HCT116 (cell line): ENCODE results near the gene CXorf49. TPM values are rescaled to one million over a fixed set of nuclear protein-coding genes. Genes with fewer than 3 reads are reported as not detected.

ENCODE experiments used
- ATAC-seq: fragments of 200-7000 bp; cut with Tn5 transposase; 2 replicates; pipeline ENCODE4 v1.9.1; 2020; ENCODE audit warnings: mild to moderate bottlenecking, moderate library complexity
- BruUV-seq: library from RNA; stranded (reverse); fragments of 400-500 nt; replicated peaks from 2 replicates; lab custom pipeline; 2021; lab: Mats Ljungman, UMichigan
- CTCF ChIA-PET: fragments of 300-600 bp; sonication (Branson Sonifier 250); formaldehyde crosslinking; loops from one replicate; lab custom pipeline; 2021; ENCODE audit warnings: antibody characterized with exemption; lab: Charles Lee
- POLR2A ChIA-PET: fragments of 300-600, 350-600 bp; sonication (Branson Sonifier 250); formaldehyde crosslinking; loops from one replicate; lab custom pipeline; 2021; ENCODE audit warnings: antibody characterized with exemption; lab: Charles Lee
- RAD21 ChIA-PET, 2 experiments: fragments of 300-600 bp; sonication (Branson Sonifier 250); formaldehyde crosslinking; loops; one replicate each; lab custom pipeline; 2023; ENCODE audit warnings: low total read pairs in 2 of 2; ENCODE audit not compliant: uncharacterized antibody in 2 of 2, unreplicated experiment in 2 of 2, low non-redundant PET in 1 of 2; lab: Charles Lee
- DNase-seq: peaks from one replicate; pipeline ENCODE4 v3.0.0-alpha.2; 2010; ENCODE audit warnings: low read depth, low spot score
- H2AFZ ChIP-seq: fragments of 200-600 bp; shearing (Covaris generic), sonication (generic); 2 replicates; pipeline ENCODE4 v1.6.1; 2017; ENCODE audit warnings: low read depth, mixed run types, mixed read lengths, antibody characterized with exemption, low read length; ENCODE audit not compliant: poor library complexity, severe bottlenecking
- H3K27ac ChIP-seq: 2 replicates; pipeline ENCODE4 v1.5.1; 2012; ENCODE audit warnings: low read depth, low read length
- H3K27me3 ChIP-seq: fragments of 200-600 bp; sonication (generic); 2 replicates; pipeline ENCODE4 v1.6.1; 2016; ENCODE audit warnings: mixed run types, low read length, mixed read lengths; ENCODE audit not compliant: insufficient read depth
- H3K36me3 ChIP-seq, 2 experiments: fragments of 200-500 bp in 1 of 2; fragments of 200-600 bp in 1 of 2; sonication (Bioruptor generic) in 1 of 2; sonication (generic) in 1 of 2; 2 replicates each; pipeline versions ENCODE4 v1.5.1 to v1.6.1; 2014 to 2016; ENCODE audit warnings: low read length in 2 of 2, inconsistent platforms in 1 of 2, mixed read lengths in 1 of 2, mixed run types in 1 of 2; ENCODE audit not compliant: insufficient read depth in 2 of 2, control insufficient read depth in 1 of 2
- H3K4me1 ChIP-seq, 2 experiments: fragments of 200-600 bp in 1 of 2; sonication (generic) in 1 of 2; 2 replicates each; pipeline versions ENCODE4 v1.5.1 to v1.6.1; 2012 to 2017; ENCODE audit warnings: low read length in 2 of 2, inconsistent platforms in 1 of 2, mild to moderate bottlenecking in 1 of 2, mixed read lengths in 1 of 2, mixed run types in 1 of 2, moderate library complexity in 1 of 2; ENCODE audit not compliant: insufficient read depth in 2 of 2, control insufficient read depth in 1 of 2
- H3K4me2 ChIP-seq: fragments of 200-600 bp; sonication (generic); 2 replicates; pipeline ENCODE4 v1.6.1; 2017; ENCODE audit warnings: mixed run types, low read length, mixed read lengths
- H3K4me3 ChIP-seq, 2 experiments: fragments of 200-600 bp in 1 of 2; sonication (generic) in 1 of 2; replicated peaks in 1 of 2; 2 replicates each; pipeline ENCODE4 v1.5.1; 2011 to 2016; ENCODE audit warnings: low read length in 2 of 2, control low read depth in 1 of 2, low read depth in 1 of 2, mild to moderate bottlenecking in 1 of 2, mixed read lengths in 1 of 2, mixed run types in 1 of 2
- H3K79me2 ChIP-seq: fragments of 200-600 bp; sonication (generic); 2 replicates; pipeline ENCODE4 v1.6.1; 2017; ENCODE audit warnings: mild to moderate bottlenecking, mixed run types, low read length, moderate library complexity, mixed read lengths; ENCODE audit not compliant: insufficient read depth
- H3K9ac ChIP-seq: fragments of 200-600 bp; sonication (generic); 2 replicates; pipeline ENCODE4 v1.6.1; 2016; ENCODE audit warnings: low read length, mixed read lengths
- H3K9me2 ChIP-seq: fragments of 200-600 bp; sonication (generic), shearing (Covaris generic); 2 replicates; pipeline ENCODE4 v1.6.1; 2017; ENCODE audit warnings: mixed run types, mild to moderate bottlenecking, moderate library complexity; ENCODE audit not compliant: insufficient read depth
- H3K9me3 ChIP-seq, 2 experiments: fragments of 200-500 bp in 1 of 2; fragments of 200-600 bp in 1 of 2; sonication (Bioruptor generic) in 1 of 2; sonication (generic) in 1 of 2; 2 replicates each; pipeline ENCODE4 v1.6.1; 2014 to 2017; ENCODE audit warnings: low read length in 2 of 2, mixed read lengths in 2 of 2, inconsistent platforms in 1 of 2, low read depth in 1 of 2, mild to moderate bottlenecking in 1 of 2, mixed run types in 1 of 2, moderate library complexity in 1 of 2; ENCODE audit not compliant: control insufficient read depth in 1 of 2, insufficient read depth in 1 of 2
- H4K20me1 ChIP-seq: fragments of 200-600 bp; sonication (generic), shearing (Covaris generic); 2 replicates; pipeline ENCODE4 v1.6.1; 2017; ENCODE audit warnings: mixed run types, mild to moderate bottlenecking, moderate library complexity; ENCODE audit not compliant: insufficient read depth
- CBX3 ChIP-seq: IDR thresholded peaks from 2 replicates; pipeline ENCODE4 v1.6.1; 2012; ENCODE audit warnings: low read depth
- CEBPB ChIP-seq: IDR thresholded peaks from 2 replicates; pipeline ENCODE4 v1.6.1; 2012; ENCODE audit warnings: low read depth
- EZH2 ChIP-seq: fragments of 200-600 bp; sonication (generic); IDR thresholded peaks from 2 replicates; pipeline ENCODE4 v1.6.1; 2017; ENCODE audit warnings: antibody characterized with exemption, mixed run types
- EZH2phosphoT487 ChIP-seq: fragments of 200-600 bp; IDR thresholded peaks from 2 replicates; pipeline ENCODE4 v1.6.1; 2018; ENCODE audit warnings: antibody characterized with exemption, borderline replicate concordance
- JUND ChIP-seq: IDR thresholded peaks from 2 replicates; pipeline ENCODE4 v1.6.1; 2012
- POLR2A ChIP-seq: IDR thresholded peaks from 2 replicates; pipeline ENCODE4 v1.7.0; 2011; ENCODE audit warnings: borderline replicate concordance; ENCODE audit not compliant: insufficient read depth, insufficient read length; ENCODE audit errors: extremely low read depth
- POLR2AphosphoS5 ChIP-seq: IDR thresholded peaks from 2 replicates; pipeline ENCODE4 v1.6.1; 2011; ENCODE audit warnings: mild to moderate bottlenecking, low read depth, low read length, moderate library complexity
- SIN3A ChIP-seq: IDR thresholded peaks from 2 replicates; pipeline ENCODE4 v1.6.1; 2012; ENCODE audit warnings: low read depth
- SP1 ChIP-seq: IDR thresholded peaks from 2 replicates; pipeline ENCODE4 v1.6.1; 2012; ENCODE audit warnings: low read depth
- TCF7L2 ChIP-seq: IDR thresholded peaks from 2 replicates; pipeline ENCODE4 v1.7.0; 2011; ENCODE audit warnings: borderline replicate concordance, inconsistent platforms; ENCODE audit not compliant: insufficient read depth, insufficient read length; ENCODE audit errors: extremely low read depth
- YY1 ChIP-seq: IDR thresholded peaks from 2 replicates; pipeline ENCODE4 v1.6.1; 2011; ENCODE audit warnings: low read length, low read depth, moderate library complexity, mild to moderate bottlenecking; ENCODE audit not compliant: insufficient replicate concordance; ENCODE audit errors: extremely low read depth
- intact Hi-C: fragments of 100-400 bp; cut with micrococcal nuclease; formaldehyde crosslinking; loops from 2 replicates; pipeline ENCODE4 v1.10.0; 2022
- total RNA-seq: library from RNA; stranded (reverse); gene quantifications from one replicate; pipeline ENCODE4 v1.2.1, GENCODE V29; 2021; ENCODE audit not compliant: unreplicated experiment
- TF ChIP-seq, protein P1 (sequence below): IDR thresholded peaks from 2 replicates; pipeline ENCODE4 v1.6.1; 2012
- TF ChIP-seq, protein P2 (sequence below): IDR thresholded peaks from 2 replicates; pipeline ENCODE4 v1.6.1; 2012; ENCODE audit warnings: low read depth

Gene CXorf49
- total RNA-seq, 1 experiment from 2014 or later, result not detected

DNA sequence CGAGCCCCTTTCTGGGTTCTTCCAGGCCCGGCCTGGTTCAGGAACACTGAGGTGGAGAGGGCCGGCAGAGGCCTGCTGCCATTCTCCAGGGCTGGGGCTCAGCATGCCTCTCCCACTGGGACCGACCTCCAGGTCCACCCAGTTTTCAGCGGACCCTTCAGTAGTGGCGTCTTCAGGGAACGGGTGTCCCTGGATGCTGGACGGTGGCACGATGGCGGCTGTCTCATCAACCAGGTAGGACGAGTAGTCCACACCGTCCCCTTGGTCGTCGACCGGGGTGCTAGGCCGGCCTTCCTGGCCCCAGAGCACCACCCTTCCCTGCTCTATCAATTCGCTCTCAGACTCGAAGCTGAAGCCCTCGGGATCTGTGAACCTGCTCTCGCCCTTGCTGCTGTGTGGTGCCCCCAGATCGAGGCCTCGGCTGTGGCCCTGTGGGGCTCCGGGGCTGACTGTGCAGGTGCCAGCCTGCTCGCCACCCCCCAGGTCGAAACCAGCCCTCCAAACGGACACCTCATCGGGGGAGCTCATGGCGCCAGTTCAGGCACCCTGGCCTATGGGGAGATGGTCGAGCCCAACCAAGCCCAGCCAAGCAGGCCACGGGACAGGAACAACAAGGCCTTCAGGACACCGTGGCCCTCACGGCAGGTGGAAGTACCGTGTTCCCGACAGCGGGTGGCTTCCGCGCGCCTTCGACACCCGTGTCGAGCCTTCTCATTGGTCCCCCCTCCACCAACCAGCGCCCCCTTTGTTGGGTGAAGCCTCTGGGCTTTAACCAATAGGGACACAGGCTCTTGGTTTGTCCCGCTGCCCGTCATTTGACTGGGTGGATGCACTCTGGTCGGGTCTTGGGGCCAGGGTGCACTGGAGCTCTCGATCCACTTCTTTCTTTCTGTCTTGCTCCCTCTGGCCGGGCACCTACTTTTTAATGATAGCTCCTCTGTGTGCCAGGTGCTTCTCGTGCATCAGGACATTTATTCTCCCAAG lies 51.6 kb downstream of the CXorf49 start:
- H2AFZ ChIP-seq, result no peak overlapping the region
- ChIA-PET POLR2A (no interaction called here), CTCF (no interaction called here), RAD21 (no interaction called here)
- no TSS peak for BruUV-seq
- intact Hi-C loops, result no loop called here
- H3K4me3 ChIP-seq, result no peak overlapping the region
- H3K4me1 ChIP-seq, result peaks cover 0 to 5% of the 10 kb centered on the region in 2 experiments; a peak in 1 of 4 replicates
- H3K9me2 ChIP-seq, result no peaks in the 10 kb centered on the region
- no peak for ATAC-seq
- no peak overlapping the region for H3K27ac ChIP-seq
- no peaks in the 10 kb centered on the region for H3K79me2 ChIP-seq
- H3K9ac ChIP-seq, result no peak overlapping the region
- H3K4me2 ChIP-seq, result no peak overlapping the region
- DNase-seq, result no peak
- no peaks in the 10 kb centered on the region for H3K9me3 ChIP-seq
- no peaks in the 10 kb centered on the region for H3K36me3 ChIP-seq
- H3K27me3 ChIP-seq, result no peaks in the 10 kb centered on the region
- TF ChIP-seq TCF7L2, result no peak
- no peak for TF ChIP-seq POLR2AphosphoS5
- TF ChIP-seq POLR2A, result no peak
- no peak for TF ChIP-seq JUND
- no peak for TF ChIP-seq CEBPB
- TF ChIP-seq EZH2phosphoT487, result no peak
- TF ChIP-seq CBX3, result no peak
- no peak for TF ChIP-seq YY1
- TF ChIP-seq, protein P1, sequence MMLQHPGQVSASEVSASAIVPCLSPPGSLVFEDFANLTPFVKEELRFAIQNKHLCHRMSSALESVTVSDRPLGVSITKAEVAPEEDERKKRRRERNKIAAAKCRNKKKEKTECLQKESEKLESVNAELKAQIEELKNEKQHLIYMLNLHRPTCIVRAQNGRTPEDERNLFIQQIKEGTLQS, result no peak
- TF ChIP-seq, protein P2, sequence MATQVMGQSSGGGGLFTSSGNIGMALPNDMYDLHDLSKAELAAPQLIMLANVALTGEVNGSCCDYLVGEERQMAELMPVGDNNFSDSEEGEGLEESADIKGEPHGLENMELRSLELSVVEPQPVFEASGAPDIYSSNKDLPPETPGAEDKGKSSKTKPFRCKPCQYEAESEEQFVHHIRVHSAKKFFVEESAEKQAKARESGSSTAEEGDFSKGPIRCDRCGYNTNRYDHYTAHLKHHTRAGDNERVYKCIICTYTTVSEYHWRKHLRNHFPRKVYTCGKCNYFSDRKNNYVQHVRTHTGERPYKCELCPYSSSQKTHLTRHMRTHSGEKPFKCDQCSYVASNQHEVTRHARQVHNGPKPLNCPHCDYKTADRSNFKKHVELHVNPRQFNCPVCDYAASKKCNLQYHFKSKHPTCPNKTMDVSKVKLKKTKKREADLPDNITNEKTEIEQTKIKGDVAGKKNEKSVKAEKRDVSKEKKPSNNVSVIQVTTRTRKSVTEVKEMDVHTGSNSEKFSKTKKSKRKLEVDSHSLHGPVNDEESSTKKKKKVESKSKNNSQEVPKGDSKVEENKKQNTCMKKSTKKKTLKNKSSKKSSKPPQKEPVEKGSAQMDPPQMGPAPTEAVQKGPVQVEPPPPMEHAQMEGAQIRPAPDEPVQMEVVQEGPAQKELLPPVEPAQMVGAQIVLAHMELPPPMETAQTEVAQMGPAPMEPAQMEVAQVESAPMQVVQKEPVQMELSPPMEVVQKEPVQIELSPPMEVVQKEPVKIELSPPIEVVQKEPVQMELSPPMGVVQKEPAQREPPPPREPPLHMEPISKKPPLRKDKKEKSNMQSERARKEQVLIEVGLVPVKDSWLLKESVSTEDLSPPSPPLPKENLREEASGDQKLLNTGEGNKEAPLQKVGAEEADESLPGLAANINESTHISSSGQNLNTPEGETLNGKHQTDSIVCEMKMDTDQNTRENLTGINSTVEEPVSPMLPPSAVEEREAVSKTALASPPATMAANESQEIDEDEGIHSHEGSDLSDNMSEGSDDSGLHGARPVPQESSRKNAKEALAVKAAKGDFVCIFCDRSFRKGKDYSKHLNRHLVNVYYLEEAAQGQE, result no peak
- no peak for TF ChIP-seq EZH2
- no peak for TF ChIP-seq SP1
- TF ChIP-seq SIN3A, result no peak
- no peaks in the 10 kb centered on the region for H4K20me1 ChIP-seq
